HepG2 (cell line): ENCODE data around the gene TJP3. TPM values are rescaled to one million over a fixed set of nuclear protein-coding genes. Genes with fewer than 3 reads are reported as not detected.

ENCODE experiments used
- GZF1 ChIP-seq: sonication (generic); formaldehyde crosslinking; IDR thresholded peaks from 2 replicates; pipeline ENCODE4 v1.5.1; 2020; ENCODE audit warnings: mild to moderate bottlenecking, missing genetic modification reagents
- NR2F6 ChIP-seq, 2 experiments: IDR thresholded peaks; 2 replicates each; pipeline ENCODE4 v1.6.1; 2016; ENCODE audit warnings: antibody characterized with exemption in 1 of 2, mild to moderate bottlenecking in 1 of 2
- RBAK ChIP-seq: sonication (generic); formaldehyde crosslinking; IDR thresholded peaks from 2 replicates; pipeline ENCODE4 v1.5.1; 2020; ENCODE audit warnings: mild to moderate bottlenecking, missing genetic modification reagents
- RBFOX2 ChIP-seq: fragments of 200-400 bp; formaldehyde crosslinking; IDR thresholded peaks from 2 replicates; pipeline ENCODE4 v1.6.1; 2017; ENCODE audit warnings: low read depth, mild to moderate bottlenecking, low read length
- RELA ChIP-seq: sonication (generic); formaldehyde crosslinking; IDR thresholded peaks from 2 replicates; pipeline ENCODE4 v1.4.0; 2020; ENCODE audit warnings: missing genetic modification reagents
- RXRB ChIP-seq: IDR thresholded peaks from 2 replicates; pipeline ENCODE4 v1.6.1; 2016; ENCODE audit warnings: borderline replicate concordance, missing genetic modification reagents, missing compliant biosample characterization
- SAFB2 ChIP-seq: sonication (generic); formaldehyde crosslinking; IDR thresholded peaks from 2 replicates; pipeline ENCODE4 v1.5.1; 2020; ENCODE audit warnings: missing genetic modification reagents, low read depth, mild to moderate bottlenecking, borderline replicate concordance
- SRSF1 ChIP-seq: fragments of 200-400 bp; formaldehyde crosslinking; optimal IDR thresholded peaks from 2 replicates; pipeline ENCODE3; 2017; ENCODE audit warnings: mild to moderate bottlenecking, low read depth, low read length, moderate library complexity
- TOPORS ChIP-seq: sonication (generic); formaldehyde crosslinking; IDR thresholded peaks from 2 replicates; pipeline ENCODE4 v1.8.0; 2023; ENCODE audit warnings: mild to moderate bottlenecking, missing genetic modification reagents
- ZMYM2 ChIP-seq: sonication (generic); formaldehyde crosslinking; IDR thresholded peaks from 2 replicates; pipeline ENCODE4 v1.8.0; 2022; ENCODE audit warnings: mild to moderate bottlenecking, missing genetic modification reagents
- ZMYM3 ChIP-seq: sonication (generic); formaldehyde crosslinking; IDR thresholded peaks from 2 replicates; pipeline ENCODE4 v1.5.1; 2020; ENCODE audit warnings: mild to moderate bottlenecking, missing genetic modification reagents
- ZNF30 ChIP-seq: sonication (generic); formaldehyde crosslinking; IDR thresholded peaks from 2 replicates; pipeline ENCODE4 v1.5.0; 2020; ENCODE audit warnings: mild to moderate bottlenecking, missing genetic modification reagents
- ZNF354B ChIP-seq: sonication (generic); formaldehyde crosslinking; IDR thresholded peaks from 2 replicates; pipeline ENCODE4 v1.8.0; 2022; ENCODE audit warnings: mild to moderate bottlenecking, missing genetic modification reagents
- ZNF772 ChIP-seq: sonication (generic); formaldehyde crosslinking; IDR thresholded peaks from 2 replicates; pipeline ENCODE4 v1.5.0; 2020; ENCODE audit warnings: mild to moderate bottlenecking, missing genetic modification reagents
- ZNF816 ChIP-seq: sonication (generic); formaldehyde crosslinking; IDR thresholded peaks from 2 replicates; pipeline ENCODE4 v1.8.0; 2022; ENCODE audit warnings: missing genetic modification reagents, mild to moderate bottlenecking, borderline replicate concordance
- polyA plus RNA-seq, 8 experiments: library from polyadenylated mRNA; depleted of rRNA in 3 of 8; stranded (reverse) in 7 of 8; unstranded in 1 of 8; fragments of >200 nt; fragmentation: Illumina TruSeq in 4 of 8; extraction: Trizol in 4 of 8; gene quantifications; 2 replicates each; pipeline versions ENCODE4 v1.2.1 to v1.2.3, GENCODE V29; 2011 to 2016; ENCODE audit warnings: low read depth in 4 of 8, missing spikeins in 1 of 8, mixed read lengths in 1 of 8; ENCODE audit not compliant: insufficient read depth in 1 of 8
- total RNA-seq, 5 experiments: library from RNA; depleted of rRNA; stranded (reverse); fragments of >200 nt; fragmentation: Illumina TruSeq; extraction: Trizol; gene quantifications; 2 replicates each; pipeline ENCODE4 v1.2.3, GENCODE V29; 2016; ENCODE audit warnings: low read depth in 1 of 5
- TF ChIP-seq, protein P1 (sequence below): sonication (generic); formaldehyde crosslinking; IDR thresholded peaks from 2 replicates; pipeline ENCODE4 v1.4.0; 2020; ENCODE audit warnings: missing genetic modification reagents
- TF ChIP-seq, protein P2 (sequence below): sonication (generic); formaldehyde crosslinking; IDR thresholded peaks from 2 replicates; pipeline ENCODE4 v1.5.0; 2020; ENCODE audit warnings: mild to moderate bottlenecking, missing genetic modification reagents
- TF ChIP-seq, protein P3 (sequence below): sonication (generic); formaldehyde crosslinking; IDR thresholded peaks from 2 replicates; pipeline ENCODE4 v1.4.0; 2020; ENCODE audit warnings: missing genetic modification reagents
- TF ChIP-seq, protein P4 (sequence below): sonication (generic); formaldehyde crosslinking; IDR thresholded peaks from 2 replicates; pipeline ENCODE4 v1.8.0; 2022; ENCODE audit warnings: mild to moderate bottlenecking, missing genetic modification reagents; ENCODE audit not compliant: insufficient replicate concordance

The TJP3 gene
- total and polyA plus RNA-seq, 2 of the 13 experiments (the other 11 are each of a cell fraction or from before 2014, with no cell fraction given), result 2.3 to 21.5 TPM

DNA sequence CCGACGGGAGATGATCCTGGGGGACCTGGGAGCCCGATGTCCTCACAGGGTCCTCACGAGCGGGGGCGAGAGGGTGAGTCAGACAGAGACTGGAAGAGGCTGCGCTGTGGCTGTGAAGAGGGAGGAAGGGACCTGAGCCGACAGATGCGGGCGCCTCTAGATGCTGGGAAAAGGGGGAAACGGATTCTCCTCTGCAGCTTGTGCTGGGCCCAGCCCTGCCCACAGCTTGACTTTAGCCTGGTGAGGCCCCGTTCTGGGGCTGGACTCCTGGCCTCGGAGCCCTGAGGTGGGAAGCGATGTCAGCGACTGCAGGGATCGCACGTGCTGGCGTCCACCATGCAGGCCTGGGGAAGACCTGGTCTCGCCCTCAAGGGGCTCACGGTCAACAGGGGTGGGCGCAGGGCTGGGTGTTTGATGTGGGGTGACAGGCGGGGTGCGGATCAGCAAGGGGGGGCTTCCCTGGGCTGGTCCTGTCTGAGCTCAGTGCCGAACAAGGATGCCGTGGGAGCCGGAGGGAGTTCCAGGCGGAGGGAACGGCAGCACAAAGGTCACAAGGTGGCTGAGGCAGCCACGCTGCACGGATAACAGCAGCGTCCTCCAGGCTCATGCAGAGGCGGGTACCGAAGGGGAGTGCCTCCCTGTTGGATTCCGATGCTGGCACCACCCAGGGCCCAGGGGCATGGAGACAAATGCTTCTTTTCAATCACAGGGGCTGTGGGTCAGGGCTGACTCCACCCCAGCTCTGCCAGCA lies 39.7 kb upstream of the TJP3 start (continued):
- TF ChIP-seq, protein P1, sequence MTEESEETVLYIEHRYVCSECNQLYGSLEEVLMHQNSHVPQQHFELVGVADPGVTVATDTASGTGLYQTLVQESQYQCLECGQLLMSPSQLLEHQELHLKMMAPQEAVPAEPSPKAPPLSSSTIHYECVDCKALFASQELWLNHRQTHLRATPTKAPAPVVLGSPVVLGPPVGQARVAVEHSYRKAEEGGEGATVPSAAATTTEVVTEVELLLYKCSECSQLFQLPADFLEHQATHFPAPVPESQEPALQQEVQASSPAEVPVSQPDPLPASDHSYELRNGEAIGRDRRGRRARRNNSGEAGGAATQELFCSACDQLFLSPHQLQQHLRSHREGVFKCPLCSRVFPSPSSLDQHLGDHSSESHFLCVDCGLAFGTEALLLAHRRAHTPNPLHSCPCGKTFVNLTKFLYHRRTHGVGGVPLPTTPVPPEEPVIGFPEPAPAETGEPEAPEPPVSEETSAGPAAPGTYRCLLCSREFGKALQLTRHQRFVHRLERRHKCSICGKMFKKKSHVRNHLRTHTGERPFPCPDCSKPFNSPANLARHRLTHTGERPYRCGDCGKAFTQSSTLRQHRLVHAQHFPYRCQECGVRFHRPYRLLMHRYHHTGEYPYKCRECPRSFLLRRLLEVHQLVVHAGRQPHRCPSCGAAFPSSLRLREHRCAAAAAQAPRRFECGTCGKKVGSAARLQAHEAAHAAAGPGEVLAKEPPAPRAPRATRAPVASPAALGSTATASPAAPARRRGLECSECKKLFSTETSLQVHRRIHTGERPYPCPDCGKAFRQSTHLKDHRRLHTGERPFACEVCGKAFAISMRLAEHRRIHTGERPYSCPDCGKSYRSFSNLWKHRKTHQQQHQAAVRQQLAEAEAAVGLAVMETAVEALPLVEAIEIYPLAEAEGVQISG (CRISPR knock-in tag), result peak; percentile 33; the same call in 1 of the 2 replicates
- TF ChIP-seq, protein P2, sequence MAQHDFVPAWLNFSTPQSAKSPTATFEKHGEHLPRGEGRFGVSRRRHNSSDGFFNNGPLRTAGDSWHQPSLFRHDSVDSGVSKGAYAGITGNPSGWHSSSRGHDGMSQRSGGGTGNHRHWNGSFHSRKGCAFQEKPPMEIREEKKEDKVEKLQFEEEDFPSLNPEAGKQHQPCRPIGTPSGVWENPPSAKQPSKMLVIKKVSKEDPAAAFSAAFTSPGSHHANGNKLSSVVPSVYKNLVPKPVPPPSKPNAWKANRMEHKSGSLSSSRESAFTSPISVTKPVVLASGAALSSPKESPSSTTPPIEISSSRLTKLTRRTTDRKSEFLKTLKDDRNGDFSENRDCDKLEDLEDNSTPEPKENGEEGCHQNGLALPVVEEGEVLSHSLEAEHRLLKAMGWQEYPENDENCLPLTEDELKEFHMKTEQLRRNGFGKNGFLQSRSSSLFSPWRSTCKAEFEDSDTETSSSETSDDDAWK (CRISPR knock-in tag), result no peak
- TF ChIP-seq SRSF1 (peak; percentile 55), ZNF772 (CRISPR knock-in tag) (0 out of 2 replicates have a peak, but pooled peaks have one; percentile 31), TOPORS (CRISPR knock-in tag) (0 out of 2 replicates have a peak, but pooled peaks have one; percentile 49), ZNF30 (CRISPR knock-in tag) (0 out of 2 replicates have a peak, but pooled peaks have one; percentile 26), RXRB (CRISPR knock-in tag) (0 out of 2 replicates have a peak, but pooled peaks have one; percentile 9), ZMYM3 (CRISPR knock-in tag) (peak; percentile 44; the same call in 1 of the 2 replicates), NR2F6 (IDR thresholded peaks at IDR 0.05) (peak; percentile 51; the same call in 1 of the 2 replicates), NR2F6 (CRISPR knock-in tag; IDR thresholded peaks at IDR 0.05) (no peak), ZMYM2 (CRISPR knock-in tag) (peak; percentile 27; the same call in 1 of the 2 replicates), RELA (CRISPR knock-in tag) (no peak), GZF1 (CRISPR knock-in tag) (0 out of 2 replicates have a peak, but pooled peaks have one; percentile 65), ZNF816 (CRISPR knock-in tag) (no peak), RBFOX2 (0 out of 2 replicates have a peak, but pooled peaks have one; percentile 32), SAFB2 (no peak), ZNF354B (0 out of 2 replicates have a peak, but pooled peaks have one; percentile 25), RBAK (no peak)
- TF ChIP-seq, protein P3, sequence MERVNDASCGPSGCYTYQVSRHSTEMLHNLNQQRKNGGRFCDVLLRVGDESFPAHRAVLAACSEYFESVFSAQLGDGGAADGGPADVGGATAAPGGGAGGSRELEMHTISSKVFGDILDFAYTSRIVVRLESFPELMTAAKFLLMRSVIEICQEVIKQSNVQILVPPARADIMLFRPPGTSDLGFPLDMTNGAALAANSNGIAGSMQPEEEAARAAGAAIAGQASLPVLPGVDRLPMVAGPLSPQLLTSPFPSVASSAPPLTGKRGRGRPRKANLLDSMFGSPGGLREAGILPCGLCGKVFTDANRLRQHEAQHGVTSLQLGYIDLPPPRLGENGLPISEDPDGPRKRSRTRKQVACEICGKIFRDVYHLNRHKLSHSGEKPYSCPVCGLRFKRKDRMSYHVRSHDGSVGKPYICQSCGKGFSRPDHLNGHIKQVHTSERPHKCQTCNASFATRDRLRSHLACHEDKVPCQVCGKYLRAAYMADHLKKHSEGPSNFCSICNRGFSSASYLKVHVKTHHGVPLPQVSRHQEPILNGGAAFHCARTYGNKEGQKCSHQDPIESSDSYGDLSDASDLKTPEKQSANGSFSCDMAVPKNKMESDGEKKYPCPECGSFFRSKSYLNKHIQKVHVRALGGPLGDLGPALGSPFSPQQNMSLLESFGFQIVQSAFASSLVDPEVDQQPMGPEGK (CRISPR knock-in tag), result 0 out of 2 replicates have a peak, but pooled peaks have one; percentile 23
- TF ChIP-seq, protein P4, sequence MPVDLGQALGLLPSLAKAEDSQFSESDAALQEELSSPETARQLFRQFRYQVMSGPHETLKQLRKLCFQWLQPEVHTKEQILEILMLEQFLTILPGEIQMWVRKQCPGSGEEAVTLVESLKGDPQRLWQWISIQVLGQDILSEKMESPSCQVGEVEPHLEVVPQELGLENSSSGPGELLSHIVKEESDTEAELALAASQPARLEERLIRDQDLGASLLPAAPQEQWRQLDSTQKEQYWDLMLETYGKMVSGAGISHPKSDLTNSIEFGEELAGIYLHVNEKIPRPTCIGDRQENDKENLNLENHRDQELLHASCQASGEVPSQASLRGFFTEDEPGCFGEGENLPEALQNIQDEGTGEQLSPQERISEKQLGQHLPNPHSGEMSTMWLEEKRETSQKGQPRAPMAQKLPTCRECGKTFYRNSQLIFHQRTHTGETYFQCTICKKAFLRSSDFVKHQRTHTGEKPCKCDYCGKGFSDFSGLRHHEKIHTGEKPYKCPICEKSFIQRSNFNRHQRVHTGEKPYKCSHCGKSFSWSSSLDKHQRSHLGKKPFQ (CRISPR knock-in tag), result no peak
